ENCODE results near the gene ACSM3. TPM values are rescaled to one million over a fixed set of nuclear protein-coding genes. Genes with fewer than 3 reads are reported as not detected.

The ACSM3 gene
- total and polyA plus RNA-seq, 9 of the 15 experiments (the other 6 are each of a cell fraction or from before 2014, with no cell fraction given) = 112 to 420 (median 182) TPM

DNA sequence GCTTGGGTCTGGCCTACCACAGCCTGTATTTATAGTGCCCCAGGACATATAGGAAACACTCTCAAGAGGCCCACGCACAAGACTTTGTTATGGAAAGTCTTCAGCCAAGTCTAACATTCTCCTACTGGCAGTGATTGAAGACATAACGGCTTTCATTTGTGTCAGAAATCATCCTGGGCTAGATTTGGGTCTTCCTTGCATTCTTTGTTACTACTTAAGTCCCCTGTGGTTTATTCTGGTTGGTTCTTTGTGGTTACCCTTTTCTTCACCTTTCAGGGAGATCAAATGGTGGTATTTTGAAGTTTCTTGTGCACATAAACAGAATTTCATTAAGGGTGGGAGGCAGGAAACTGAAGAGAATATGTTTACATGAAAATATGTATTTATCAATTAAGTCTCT lies 80.2 kb downstream of the ACSM3 start:
- Histone ChIP-seq H3K4me1 (replicated peaks in 1 of 2; ENCODE audit: control insufficient read depth in 2 of 2, insufficient read depth in 2 of 2, low read length in 2 of 2) (no peaks in the 10 kb centered on the region), H3K9ac (ENCODE audit: insufficient read depth in 1 of 2, low read depth in 2 of 2, low read length in 2 of 2) (no peak overlapping the region), H3K36me3 (ENCODE audit: control insufficient read depth, insufficient read depth, low read length) (peaks cover 73% of the 10 kb centered on the region), H3K9me1 (ENCODE audit: control insufficient read depth, insufficient read depth, low read length) (no peaks in the 10 kb centered on the region), H3K79me2 (ENCODE audit: control insufficient read depth, insufficient read depth, low read length) (no peaks in the 10 kb centered on the region), H3K4me3 (no peak overlapping the region), H3K9me3 (replicated peaks; ENCODE audit: control insufficient read depth, insufficient read depth, low read depth, low read length) (no peaks in the 10 kb centered on the region), H3K4me2 (ENCODE audit: insufficient read depth, low read length) (no peak overlapping the region), H2AFZ (ENCODE audit: low read depth, low read length) (no peak overlapping the region), H4K20me1 (replicated peaks; ENCODE audit: control insufficient read depth, insufficient read depth, low read length) (no peaks in the 10 kb centered on the region), H3K27ac (ENCODE audit: extremely low read depth, low read depth, low read length) (no peak overlapping the region), H3K27me3 (ENCODE audit: control insufficient read depth in 2 of 2, insufficient read depth in 2 of 2, low read length in 2 of 2) (no peaks in the 10 kb centered on the region)
- ATAC-seq (no peak), DNase-seq (ENCODE audit: extremely low read depth in 1 of 4, low spot score in 3 of 4) (no peak), FAIRE-seq (no peak)
- BruUV-seq (replicated peaks) = no TSS peak
- ChIA-PET POLR2A (interaction anchor here (0.5 to 1.0 kb wide), 3 partner anchors 13 to 63 kb away, joined by 3 read pairs; no protein-coding TSS in a partner anchor), CTCF (ENCODE audit: low intra/inter-chr PET ratio) (no interaction called here)
- TF ChIP-seq SLC30A9 (CRISPR knock-in tag; IDR thresholded peaks at IDR 0.05) (no peak), SREBF1 (IDR thresholded peaks at IDR 0.05; ENCODE audit: borderline replicate concordance, low read depth, low read length) (no peak), ZNF589 (CRISPR knock-in tag; IDR thresholded peaks at IDR 0.05; ENCODE audit: low read depth) (no peak), NFIC (IDR thresholded peaks at IDR 0.05) (no peak), ARNT (IDR thresholded peaks at IDR 0.05) (no peak), STAG1 (CRISPR knock-in tag; IDR thresholded peaks at IDR 0.05; ENCODE audit: borderline replicate concordance) (no peak), ZNF165 (CRISPR knock-in tag; IDR thresholded peaks at IDR 0.05; ENCODE audit: borderline replicate concordance) (no peak), KDM1A (IDR thresholded peaks at IDR 0.05) (no peak), ZNF174 (CRISPR knock-in tag; IDR thresholded peaks at IDR 0.05) (no peak), STAT6 (CRISPR knock-in tag; IDR thresholded peaks at IDR 0.05) (no peak)
- TF ChIP-seq, protein P1, sequence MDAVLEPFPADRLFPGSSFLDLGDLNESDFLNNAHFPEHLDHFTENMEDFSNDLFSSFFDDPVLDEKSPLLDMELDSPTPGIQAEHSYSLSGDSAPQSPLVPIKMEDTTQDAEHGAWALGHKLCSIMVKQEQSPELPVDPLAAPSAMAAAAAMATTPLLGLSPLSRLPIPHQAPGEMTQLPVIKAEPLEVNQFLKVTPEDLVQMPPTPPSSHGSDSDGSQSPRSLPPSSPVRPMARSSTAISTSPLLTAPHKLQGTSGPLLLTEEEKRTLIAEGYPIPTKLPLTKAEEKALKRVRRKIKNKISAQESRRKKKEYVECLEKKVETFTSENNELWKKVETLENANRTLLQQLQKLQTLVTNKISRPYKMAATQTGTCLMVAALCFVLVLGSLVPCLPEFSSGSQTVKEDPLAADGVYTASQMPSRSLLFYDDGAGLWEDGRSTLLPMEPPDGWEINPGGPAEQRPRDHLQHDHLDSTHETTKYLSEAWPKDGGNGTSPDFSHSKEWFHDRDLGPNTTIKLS (IDR thresholded peaks at IDR 0.05; ENCODE audit: borderline replicate concordance, low read depth) = no peak
- TF ChIP-seq, protein P2, sequence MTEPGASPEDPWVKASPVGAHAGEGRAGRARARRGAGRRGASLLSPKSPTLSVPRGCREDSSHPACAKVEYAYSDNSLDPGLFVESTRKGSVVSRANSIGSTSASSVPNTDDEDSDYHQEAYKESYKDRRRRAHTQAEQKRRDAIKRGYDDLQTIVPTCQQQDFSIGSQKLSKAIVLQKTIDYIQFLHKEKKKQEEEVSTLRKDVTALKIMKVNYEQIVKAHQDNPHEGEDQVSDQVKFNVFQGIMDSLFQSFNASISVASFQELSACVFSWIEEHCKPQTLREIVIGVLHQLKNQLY (CRISPR knock-in tag; conservative IDR thresholded peaks at IDR 0.05) = no peak
- in situ Hi-C loops (cut with MboI) = no loop called here
- 82% methylated on average over 2 of the region's 2 CpGs for WGBS (ENCODE audit: insufficient coverage, low coverage, missing lambda C conversion rate)
- intact Hi-C loops (cut with micrococcal nuclease) = no loop called here

All from K562 (cell line).